Progenitor cell of endocrine pancreas (in vitro differentiated cells): ENCODE data around the gene DOK7. TPM values are rescaled to one million over a fixed set of nuclear protein-coding genes. Genes with fewer than 3 reads are reported as not detected.
"Not testable (repeated sequence)": the region's sequence is repeated elsewhere in the genome, so short reads cannot be mapped to it uniquely, and the experiment has no call there.

Experiments used
- DNase-seq: peaks from one replicate; pipeline ENCODE4 v3.0.0; 2021; ENCODE audit warnings: low spot score; ENCODE audit not compliant: unreplicated experiment
- H3K27ac Mint-ChIP-seq: 2 replicates; pipeline ENCODE4 v1.8.0; 2021; ENCODE audit warnings: mild to moderate bottlenecking, moderate library complexity, mixed read lengths
- H3K27me3 Mint-ChIP-seq: 2 replicates; pipeline ENCODE4 v1.8.0; 2021; ENCODE audit warnings: mixed read lengths
- H3K36me3 Mint-ChIP-seq: 2 replicates; pipeline ENCODE4 v1.8.0; 2022; ENCODE audit warnings: mixed read lengths; ENCODE audit not compliant: insufficient read depth
- H3K4me1 Mint-ChIP-seq: 2 replicates; pipeline ENCODE4 v1.8.0; 2021; ENCODE audit warnings: low read depth, mixed read lengths
- H3K4me3 Mint-ChIP-seq: 2 replicates; pipeline ENCODE4 v1.8.0; 2021; ENCODE audit warnings: low read depth, mild to moderate bottlenecking, moderate library complexity, mixed read lengths
- H3K9me3 Mint-ChIP-seq: 2 replicates; pipeline ENCODE4 v1.8.0; 2021; ENCODE audit warnings: low read depth, mixed read lengths
- CTCF ChIP-seq: fragments of 200-600 bp; sonication (generic); IDR thresholded peaks from one replicate; pipeline ENCODE4 v1.5.0; 2021; ENCODE audit warnings: antibody characterized with exemption, mild to moderate bottlenecking; ENCODE audit not compliant: unreplicated experiment
- total RNA-seq: library from RNA; stranded (reverse); gene quantifications from 2 replicates; pipeline ENCODE4 v1.2.1, GENCODE V29; 2021

Gene DOK7
- total RNA-seq, 1 donor from 2014 or later: not detected

DNA sequence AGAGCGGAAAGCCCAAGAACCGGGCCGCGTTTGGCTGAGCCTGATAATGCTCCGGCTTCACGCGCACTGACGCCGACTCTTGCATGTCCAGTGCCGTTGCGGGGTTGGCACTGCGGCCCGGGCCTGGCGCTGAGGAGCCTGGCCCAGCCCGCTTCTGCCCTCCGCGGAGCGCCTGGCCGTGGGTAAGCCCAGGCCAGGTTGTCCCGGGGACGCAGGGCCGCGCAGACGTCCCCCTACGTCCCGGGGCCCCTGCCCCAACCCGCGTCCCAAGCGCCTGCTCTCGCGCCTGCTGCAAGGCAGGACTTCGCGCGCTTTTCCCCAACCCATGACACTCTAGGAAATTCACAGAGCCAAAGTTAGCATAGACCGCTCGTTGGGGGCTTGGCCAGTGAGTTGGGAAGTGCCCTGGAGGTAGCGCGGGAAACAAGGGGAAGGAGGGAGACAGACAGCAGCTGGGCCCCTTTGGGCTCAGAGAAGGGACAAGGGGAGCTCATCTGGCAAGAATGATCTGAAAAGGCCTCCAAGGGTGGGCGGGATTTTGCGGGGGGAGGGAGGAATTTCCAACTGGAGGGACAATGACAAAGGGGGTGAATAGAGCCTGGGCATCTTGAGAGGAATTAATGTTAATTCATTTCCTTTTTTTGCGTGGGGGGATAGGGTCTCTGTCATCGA is 69.8 kb downstream of the DOK7 start:
- peak overlapping the region; percentile 99 for H3K27ac Mint-ChIP-seq
- H3K27me3 Mint-ChIP-seq: peaks cover 19% of the 10 kb centered on the region
- peaks cover 15% of the 10 kb centered on the region for H3K4me1 Mint-ChIP-seq
- H3K36me3 Mint-ChIP-seq: peaks cover 5% of the 10 kb centered on the region
- peak overlapping the region; percentile 100 for H3K4me3 Mint-ChIP-seq
- no peak for DNase-seq
- TF ChIP-seq CTCF: no peak
- peaks cover 5% of the 10 kb centered on the region for H3K9me3 Mint-ChIP-seq

GRCh38 chr4:3533423-3533820 is 70.3 kb downstream of the DOK7 start:
- Mint-ChIP-seq H3K4me3 (peak overlapping the region; percentile 50), H3K27ac (no peak overlapping the region), H3K9me3 (peaks cover 5% of the 10 kb centered on the region), H3K4me1 (peaks cover 15% of the 10 kb centered on the region), H3K36me3 (peaks cover 3% of the 10 kb centered on the region), H3K27me3 (peaks cover 19% of the 10 kb centered on the region)
- no peak for DNase-seq
- no peak for TF ChIP-seq CTCF

DNA sequence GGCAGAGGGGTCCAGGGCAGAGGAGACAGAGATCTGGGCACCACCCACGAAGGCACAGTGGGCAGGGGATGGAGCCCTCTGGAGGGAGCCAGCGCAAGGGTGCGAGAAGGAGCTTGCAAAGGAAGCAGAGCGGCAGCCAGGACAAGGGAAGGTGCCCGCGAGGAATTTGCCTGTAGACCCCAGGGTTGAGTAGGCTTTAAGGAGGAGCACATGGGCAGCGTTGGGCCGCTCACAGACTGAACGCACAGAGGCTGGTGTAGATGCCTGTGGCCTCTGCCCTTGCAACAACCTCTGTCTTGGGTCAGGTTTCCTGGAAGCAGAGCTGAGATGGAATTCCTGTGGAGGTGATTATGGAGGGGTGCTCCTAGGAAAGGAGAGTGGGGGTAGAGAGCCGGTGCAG is 72.7 kb downstream of the DOK7 start:
- H3K9me3 Mint-ChIP-seq, H3K36me3 Mint-ChIP-seq, DNase-seq, H3K4me3 Mint-ChIP-seq, H3K27ac Mint-ChIP-seq, H3K4me1 Mint-ChIP-seq: not testable (repeated sequence)
- peaks cover 19% of the 10 kb centered on the region for H3K27me3 Mint-ChIP-seq

DNA sequence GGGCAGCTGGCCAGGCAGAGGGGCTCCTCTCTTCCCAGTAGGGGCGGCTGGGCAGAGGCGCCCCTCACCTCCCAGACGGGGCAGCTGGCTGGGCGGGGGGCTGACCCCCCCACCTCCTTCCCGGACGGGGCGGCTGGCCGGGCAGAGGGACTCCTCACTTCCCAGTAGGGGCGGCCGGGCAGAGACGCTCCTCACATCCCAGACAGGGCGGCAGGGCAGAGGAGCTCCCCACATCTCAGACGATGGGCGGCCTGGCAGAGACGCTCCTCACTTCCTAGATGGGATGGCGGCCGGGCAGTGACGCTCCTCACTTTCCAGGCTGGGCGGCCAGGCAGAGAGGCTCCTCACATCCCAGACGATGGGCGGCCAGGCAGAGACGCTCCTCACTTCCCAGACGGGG is 75.8 kb downstream of the DOK7 start:
- not testable (repeated sequence) for H3K9me3 Mint-ChIP-seq, H3K27ac Mint-ChIP-seq, H3K4me3 Mint-ChIP-seq, H3K36me3 Mint-ChIP-seq, DNase-seq, H3K4me1 Mint-ChIP-seq
- peaks cover 15% of the 10 kb centered on the region for H3K27me3 Mint-ChIP-seq

- not testable (repeated sequence) for H3K4me1 Mint-ChIP-seq, H3K4me3 Mint-ChIP-seq, H3K27me3 Mint-ChIP-seq, DNase-seq, H3K27ac Mint-ChIP-seq, H3K36me3 Mint-ChIP-seq, H3K9me3 Mint-ChIP-seq
Measured at GRCh38 chr4:3543415-3543814, 80.3 kb downstream of the DOK7 start.

Other genes with a start within 250 kb of the DOK7 start
- gene MSANTD1, start 214.1 kb upstream of the DOK7 start, total RNA-seq: 2.1 and 2.4 TPM in 2 replicates
- 102 and 106 TPM in 2 replicates for gene RGS12, start 170.3 kb upstream of the DOK7 start, total RNA-seq
- 6.7 and 7.5 TPM in 2 replicates for gene HGFAC, start 21.3 kb upstream of the DOK7 start, total RNA-seq
- gene LRPAP1, start 69.1 kb downstream of the DOK7 start, total RNA-seq: 125 and 134 TPM in 2 replicates